COLO829 (cell line): ENCODE results near the gene ADM.
A peak's percentile ranks its signal among the peaks of the same experiment; 100 is the strongest.

Experiments used
- DNase-seq: peaks from one replicate; pipeline ENCODE4 v3.0.0; 2012; ENCODE audit warnings: low spot score

Gene ADM

DNA sequence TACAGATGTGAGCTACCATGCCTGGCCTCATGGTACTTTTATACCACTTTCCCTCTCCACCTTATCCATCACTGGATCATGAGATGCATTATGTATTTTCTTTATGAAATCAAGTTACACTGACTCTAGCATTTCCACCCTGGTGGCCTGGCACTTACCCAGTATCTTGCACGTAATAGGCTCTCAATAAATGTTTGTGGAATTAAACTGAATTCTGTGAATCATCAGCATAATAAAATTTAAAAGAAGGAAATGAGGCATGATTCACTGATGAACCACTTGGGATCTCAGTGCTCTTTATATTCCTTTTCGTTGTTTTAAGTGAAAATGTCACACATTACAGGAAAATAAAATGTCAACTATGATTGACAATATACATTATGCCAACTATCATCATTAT lies 25.1 kb downstream of the ADM start:
- DNase-seq: peak; percentile 42

DNA sequence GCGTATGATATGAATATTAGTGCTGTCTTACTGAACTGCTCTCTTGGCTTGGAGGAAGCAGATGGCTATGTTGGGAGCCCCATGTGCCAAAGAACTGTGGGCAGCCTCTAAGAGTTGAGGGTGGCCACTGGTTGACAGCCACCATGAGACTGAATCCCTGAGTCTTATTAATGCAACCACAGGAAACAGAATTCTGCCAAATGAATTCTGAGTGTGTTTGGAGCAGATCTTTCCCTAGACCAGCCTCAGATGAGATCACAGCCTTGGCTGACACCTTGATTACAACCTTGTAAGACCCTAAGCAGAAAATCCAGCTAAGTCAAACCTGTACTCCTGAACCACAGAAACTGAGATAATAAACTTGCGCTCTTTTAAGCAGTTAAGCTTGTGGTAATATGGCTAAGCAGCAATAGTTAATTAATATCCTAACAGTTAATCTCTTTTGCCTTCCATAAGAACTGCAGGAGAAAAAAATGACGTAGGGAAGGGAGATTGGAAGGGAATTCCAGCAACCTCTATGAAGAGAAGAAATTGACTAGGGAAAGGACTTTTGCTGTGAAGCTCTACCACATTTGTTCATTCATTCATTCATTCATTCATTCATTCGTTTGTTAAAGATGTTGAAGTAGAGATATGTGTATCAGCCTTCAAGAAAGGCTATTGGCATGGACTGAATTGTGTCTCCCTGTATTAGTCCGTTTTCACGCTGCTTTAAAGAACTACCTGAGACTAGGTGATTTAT lies 26.8 kb downstream of the ADM start:
- DNase-seq: no peak

DNA sequence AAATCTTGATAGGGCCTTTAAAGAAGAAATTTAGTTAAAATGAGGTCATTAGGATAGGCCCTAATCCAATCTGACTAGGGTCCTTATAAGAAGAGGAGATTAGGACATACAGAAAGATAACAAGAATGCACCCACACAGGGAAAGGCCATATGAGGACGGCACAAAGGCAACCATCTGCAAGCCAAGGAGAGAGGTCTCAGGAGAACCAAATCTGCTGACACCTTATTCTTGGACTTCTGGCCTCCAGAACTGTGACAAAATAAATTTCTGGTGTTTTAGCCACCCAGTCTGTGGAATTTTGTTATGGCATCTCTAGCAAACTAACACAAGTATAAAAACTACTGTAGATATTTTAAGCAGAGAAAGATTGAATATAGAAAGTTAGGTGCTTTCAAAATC lies 28.6 kb downstream of the ADM start:
- DNase-seq: no peak

DNA sequence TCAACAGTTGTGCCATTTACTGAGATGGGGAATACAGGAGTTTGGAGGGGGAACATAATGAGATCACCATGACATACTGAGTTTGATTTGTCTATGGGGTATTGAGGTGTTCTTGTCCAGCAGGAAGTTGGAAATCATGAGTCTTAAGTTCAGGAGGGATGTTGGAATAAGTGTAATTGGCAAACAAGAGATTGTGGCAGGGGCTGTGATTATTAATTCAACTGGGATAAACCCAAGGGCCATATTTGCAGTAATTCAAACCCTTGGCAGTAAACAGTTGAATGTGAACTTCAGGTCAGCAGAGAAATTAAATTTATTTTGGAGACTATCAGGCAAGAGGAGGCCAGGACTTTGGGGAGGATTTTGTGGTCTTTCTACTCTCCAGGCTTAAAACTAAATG lies 33.4 kb downstream of the ADM start:
- DNase-seq: no peak

DNA sequence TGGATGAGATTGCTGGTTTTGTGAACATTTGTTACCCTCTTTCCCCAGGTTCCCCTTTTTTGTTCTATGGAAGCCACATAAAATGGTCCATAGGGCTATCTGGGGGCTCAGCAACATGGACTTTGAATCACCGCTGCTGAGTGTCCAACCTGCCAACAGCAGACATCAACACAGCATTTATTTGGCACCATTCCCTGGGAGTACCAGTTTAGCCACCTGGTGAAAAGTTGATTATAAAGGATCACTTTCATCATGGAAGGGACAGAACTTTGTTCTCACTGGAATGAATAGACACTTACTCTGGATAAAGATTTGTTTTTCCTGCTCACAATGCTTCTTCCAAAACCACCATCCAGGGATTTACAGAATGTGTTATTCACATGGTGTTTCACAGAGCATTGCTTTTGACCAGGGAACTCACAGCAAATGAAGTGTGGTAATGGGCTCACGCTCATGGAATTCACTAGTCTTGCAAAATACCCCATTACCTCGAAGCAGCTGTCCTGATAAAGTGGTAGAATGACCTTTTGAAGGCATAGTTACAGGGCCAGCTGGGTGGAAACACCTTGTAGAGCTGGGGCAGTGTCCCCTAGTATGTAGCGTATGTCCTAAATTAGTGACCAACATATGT lies 43.9 kb downstream of the ADM start:
- no peak for DNase-seq

DNA sequence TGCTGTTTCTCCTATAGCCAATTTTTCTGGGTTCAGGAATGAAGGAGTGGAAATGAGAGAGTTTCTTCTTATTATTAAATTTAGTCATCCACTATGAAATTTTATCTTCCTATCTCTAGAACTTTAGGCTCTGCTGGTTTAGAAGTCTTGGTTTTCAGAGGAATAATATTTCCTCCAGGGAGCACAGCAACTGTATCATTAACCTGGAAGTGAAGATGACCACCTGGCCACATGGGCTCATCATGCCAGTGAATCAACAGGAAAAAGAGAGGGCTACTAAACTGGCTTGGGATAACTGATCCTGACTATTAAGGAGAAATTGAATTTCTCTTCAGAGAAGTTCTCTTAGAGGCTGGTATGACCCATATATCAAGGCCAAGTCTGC lies 44.4 kb downstream of the ADM start:
- no peak for DNase-seq

DNA sequence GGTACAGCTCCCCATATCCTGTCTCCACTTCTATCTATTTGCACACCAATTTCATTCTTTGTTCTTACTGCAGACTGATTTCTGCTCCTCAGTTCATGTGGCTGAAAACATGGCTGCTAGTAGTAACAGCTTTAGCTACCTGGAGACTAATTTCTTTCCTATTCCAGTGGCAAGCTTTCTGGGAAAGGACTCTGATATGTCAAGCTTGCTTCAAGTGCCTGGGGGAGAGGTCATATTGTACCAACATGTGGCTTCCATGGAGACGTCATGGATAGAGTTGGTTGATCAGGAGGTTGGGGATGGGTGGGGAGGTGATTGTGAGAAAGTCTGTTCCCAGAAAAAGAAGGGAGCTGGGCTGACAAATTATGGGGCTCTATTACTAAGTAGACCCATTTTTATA lies 44.9 kb downstream of the ADM start:
- DNase-seq: no peak

DNA sequence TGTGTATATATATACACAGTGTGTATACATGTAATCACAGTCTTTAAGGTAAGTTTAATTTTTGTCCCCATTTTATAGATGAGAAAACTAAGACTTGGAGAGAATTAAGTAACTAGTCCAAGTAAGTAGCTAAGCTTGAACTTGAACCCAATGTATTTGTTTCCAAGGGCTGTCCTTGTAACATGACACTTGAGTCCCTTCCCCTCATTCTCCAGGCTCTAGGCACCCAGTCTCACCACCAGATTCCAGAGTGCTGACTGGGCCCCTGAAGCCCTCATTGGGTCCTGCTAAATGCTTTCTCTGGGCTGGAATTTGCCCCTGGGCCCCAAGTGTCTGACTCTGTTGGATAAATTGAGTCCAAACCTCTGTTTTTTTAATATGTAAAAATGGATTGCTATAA lies 45.5 kb downstream of the ADM start:
- DNase-seq: no peak

DNA sequence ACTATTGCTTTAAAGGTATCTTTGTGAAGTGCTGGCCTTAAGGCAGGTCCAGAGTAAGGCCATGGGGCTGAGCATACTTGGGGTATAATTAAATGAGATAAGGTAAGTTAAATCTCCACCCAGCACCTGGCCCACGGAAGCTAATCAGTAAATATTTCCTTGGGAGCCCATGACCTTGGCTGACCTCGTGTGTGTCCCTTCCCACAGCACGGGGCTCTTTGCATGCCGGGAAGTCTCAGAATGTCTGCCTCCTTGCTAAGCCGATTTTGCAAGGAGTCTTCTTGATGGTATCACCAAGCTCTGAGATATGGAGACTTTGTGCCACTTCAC lies 46.5 kb downstream of the ADM start:
- DNase-seq: no peak

DNA sequence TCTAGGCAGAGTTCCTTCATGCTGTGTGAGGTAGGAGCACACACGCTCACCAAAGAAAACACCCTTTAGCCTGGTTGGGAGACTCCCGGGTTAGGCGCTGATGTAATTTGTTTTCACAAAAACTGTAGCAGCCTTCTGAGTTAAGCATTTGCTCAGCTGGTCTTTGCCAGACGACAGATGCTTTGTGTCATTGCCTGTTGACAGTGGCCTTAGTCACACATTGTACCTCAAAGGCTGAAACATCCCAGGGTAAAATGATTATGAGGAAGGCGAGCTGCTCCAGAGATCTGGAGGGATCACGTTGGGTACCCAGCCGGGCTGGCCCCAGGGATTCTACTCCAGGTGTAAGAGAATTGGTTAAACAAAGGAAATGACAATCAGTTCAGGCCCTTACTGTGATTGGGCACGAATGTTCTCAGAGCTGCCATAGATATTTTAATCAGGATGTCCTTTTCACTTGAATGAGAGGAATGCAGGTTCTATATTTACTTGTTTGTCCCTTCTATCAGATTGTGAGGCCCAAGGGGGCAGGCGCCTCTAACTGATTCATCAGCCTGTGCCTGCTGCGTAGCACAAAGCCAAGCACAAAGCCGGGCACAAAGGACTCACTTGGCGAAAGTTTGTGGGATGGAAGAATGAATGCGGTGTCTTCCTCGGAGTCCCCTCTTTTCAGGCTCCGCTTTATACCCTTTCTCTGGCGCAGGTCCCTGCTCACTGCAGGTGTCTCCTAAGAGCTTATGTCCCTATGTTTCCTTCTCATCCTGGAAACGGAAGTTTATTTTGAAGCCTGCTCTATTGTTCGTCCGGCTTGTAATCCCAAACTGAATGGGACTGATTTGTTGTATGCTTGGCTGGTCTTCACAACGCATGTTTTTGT lies 47.1 kb downstream of the ADM start:
- DNase-seq: no peak

DNA sequence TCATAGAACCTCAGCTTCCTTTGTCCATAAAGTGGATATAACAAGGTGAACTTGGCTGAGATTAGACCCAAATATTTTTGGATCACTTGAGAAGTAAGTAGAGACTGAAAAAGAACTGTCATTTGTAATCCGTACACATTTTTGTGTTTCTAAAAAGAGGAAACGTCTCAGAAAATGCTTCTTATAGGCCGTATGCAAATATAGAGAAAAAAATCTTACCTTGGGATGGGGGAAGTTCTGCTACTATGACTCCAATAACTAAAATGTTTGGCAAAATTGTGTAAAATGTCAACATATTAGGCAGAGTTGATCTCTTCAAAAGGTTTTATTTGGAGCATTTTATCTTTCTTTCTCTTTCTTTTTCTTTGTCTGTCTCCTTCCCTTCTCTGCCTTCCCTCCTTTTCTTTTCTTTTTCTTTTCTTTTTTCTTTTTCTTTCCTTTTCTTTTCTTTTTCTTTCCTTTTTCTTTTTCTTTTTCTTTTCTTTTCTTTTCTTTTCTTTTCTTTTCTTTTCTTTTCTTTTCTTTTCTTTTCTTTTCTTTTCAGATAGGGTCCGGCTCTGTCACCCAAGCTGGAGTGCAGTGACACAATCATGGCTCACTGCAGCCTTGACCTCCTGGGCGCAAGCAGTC lies 48.2 kb downstream of the ADM start:
- DNase-seq: no peak

DNA sequence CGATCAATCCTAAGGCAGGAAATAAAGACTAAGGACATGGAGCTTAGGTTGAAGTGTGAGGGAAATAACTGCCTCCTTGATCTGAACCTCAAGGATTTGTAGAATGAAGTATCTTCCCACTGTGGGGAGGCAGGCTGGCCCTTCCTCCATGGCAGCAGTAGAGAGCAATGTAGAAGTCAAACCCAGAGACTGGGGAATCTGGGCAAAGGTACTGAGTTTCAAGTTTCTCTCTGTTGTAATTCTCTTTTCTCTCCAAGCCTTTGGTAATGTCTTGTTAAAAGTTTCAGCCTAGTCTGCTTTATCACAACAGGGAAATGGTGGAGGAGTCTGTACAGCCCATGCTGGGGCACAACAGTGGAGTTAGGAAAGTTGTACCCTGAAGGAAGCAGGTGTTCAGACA lies 49.5 kb downstream of the ADM start:
- no peak for DNase-seq

DNA sequence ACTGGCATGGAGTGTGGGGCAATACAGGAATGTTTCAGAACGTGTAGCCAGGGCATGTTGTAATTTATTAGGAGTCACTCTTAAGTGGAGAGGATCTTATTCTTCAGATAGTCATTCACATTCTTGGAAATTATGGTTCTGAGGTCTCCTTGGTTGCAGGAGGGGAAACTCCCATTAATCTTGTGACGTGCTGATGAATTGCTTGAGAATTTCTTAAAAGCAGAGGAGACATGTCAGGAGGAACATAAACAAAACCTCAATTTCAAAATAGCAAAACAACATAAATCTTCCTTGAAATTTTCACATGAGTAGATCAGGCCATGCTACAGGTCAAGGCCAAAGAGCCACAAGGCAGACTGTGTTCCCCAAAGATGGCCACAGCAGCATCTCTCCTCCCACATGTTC lies 50.4 kb downstream of the ADM start:
- DNase-seq: no peak

DNA sequence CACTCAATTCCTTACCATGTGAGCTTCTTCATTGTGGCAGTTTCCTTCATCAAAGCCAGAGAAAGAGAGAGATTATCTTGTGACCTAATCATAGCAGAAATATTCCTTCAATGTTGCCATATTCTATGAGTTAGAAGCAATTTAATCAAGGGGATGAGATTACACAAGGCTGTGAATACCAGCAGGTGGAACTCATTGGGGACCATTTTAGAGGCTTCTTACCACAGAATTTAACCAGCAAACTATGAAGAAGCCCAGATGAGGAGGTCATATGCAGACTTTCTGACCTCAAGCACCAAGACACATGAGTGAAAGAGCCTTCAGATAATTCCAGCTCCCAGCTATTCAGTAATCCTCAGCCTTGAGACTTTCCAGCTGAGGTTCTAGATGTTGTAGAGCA lies 51.3 kb downstream of the ADM start:
- no peak for DNase-seq
